HG02981 (cell line): ENCODE measurements around the gene GLTP.
"Not testable (repeated sequence)": the region's sequence is repeated elsewhere in the genome, so short reads cannot be mapped to it uniquely, and the experiment has no call there.

Experiments
- ATAC-seq: cut with Tn5 transposase; IDR thresholded peaks from one replicate; pipeline ENCODE4 v1.9.1; 2021; ENCODE audit warnings: mild to moderate bottlenecking, moderate library complexity; ENCODE audit not compliant: unreplicated experiment

GLTP gene

GRCh38 chr12:109902891-109903418 lies 22.6 kb upstream of the GLTP start:
- ATAC-seq = no peak

GRCh38 chr12:109900752-109901580 lies 20.6 kb upstream of the GLTP start:
- ATAC-seq = peak; percentile 11

- peak; percentile 56 for ATAC-seq
Observed at GRCh38 chr12:109899783-109900751, 19.7 kb upstream of the GLTP start, which contains the start of gene TCHP. TSS of gene TCHP (plus strand) at chr12:109900274. CDS start at chr12:109903027, 2,753 bp downstream.

- not testable (repeated sequence) for ATAC-seq
Observed at GRCh38 chr12:109899345-109899744, 19.0 kb upstream of the GLTP start.

GRCh38 chr12:109897029-109897428 lies 16.7 kb upstream of the GLTP start:
- no peak for ATAC-seq

GRCh38 chr12:109896188-109896587 lies 15.8 kb upstream of the GLTP start:
- no peak for ATAC-seq

- ATAC-seq = no peak
Observed at GRCh38 chr12:109894939-109895338, 14.6 kb upstream of the GLTP start.

- ATAC-seq = no peak
Observed at GRCh38 chr12:109893261-109893995, 13.1 kb upstream of the GLTP start.

GRCh38 chr12:109892748-109893147 lies 12.4 kb upstream of the GLTP start:
- peak; percentile 81 for ATAC-seq

GRCh38 chr12:109892165-109892715 lies 11.9 kb upstream of the GLTP start:
- ATAC-seq = no peak

- not testable (repeated sequence) for ATAC-seq
Observed at GRCh38 chr12:109891731-109892130, 11.4 kb upstream of the GLTP start.

- no peak for ATAC-seq
Observed at GRCh38 chr12:109890620-109891170, 10.4 kb upstream of the GLTP start.

GRCh38 chr12:109888179-109889020 lies 8.1 kb upstream of the GLTP start:
- ATAC-seq = no peak

GRCh38 chr12:109885616-109886015 lies 5.3 kb upstream of the GLTP start:
- ATAC-seq = no peak

GRCh38 chr12:109883461-109883860 lies 3.1 kb upstream of the GLTP start:
- no peak for ATAC-seq

- no peak for ATAC-seq
Observed at GRCh38 chr12:109881752-109882151, 1.4 kb upstream of the GLTP start.

GRCh38 chr12:109880938-109881337 lies 597 bp upstream of the GLTP start:
- no peak for ATAC-seq

GRCh38 chr12:109879351-109880042 lies 844 bp downstream of the GLTP start:
- no peak for ATAC-seq
